IMR-90 (cell line): ENCODE data around the gene G3BP1. TPM values are rescaled to one million over a fixed set of nuclear protein-coding genes. Genes with fewer than 3 reads are reported as not detected.
A peak's percentile ranks its signal among the peaks of the same experiment; 100 is the strongest.

ENCODE experiments used
- ATAC-seq: fragments of 200-7000 bp; cut with Tn5 transposase; 2 replicates; pipeline ENCODE4 v1.9.1; 2020; ENCODE audit warnings: low read depth, mild to moderate bottlenecking, moderate library complexity
- BruUV-seq: library from RNA; stranded (reverse); fragments of 400-500 nt; replicated peaks from 2 replicates; lab custom pipeline; 2021; lab: Mats Ljungman, UMichigan
- CTCF ChIA-PET: fragments of 300-600 bp; formaldehyde crosslinking; extraction: SDS; loops from one replicate; lab custom pipeline; 2021; ENCODE audit warnings: antibody characterized with exemption; lab: Yijun Ruan, JAX
- POLR2A ChIA-PET: fragments of 300-600 bp; sonication (Branson Sonifier 250); formaldehyde crosslinking; loops from one replicate; lab custom pipeline; 2022; ENCODE audit warnings: antibody characterized with exemption; ENCODE audit not compliant: unreplicated experiment; lab: Charles Lee
- DNase-seq: peaks from one replicate; pipeline ENCODE4 v3.0.0; 2013
- H2AFZ ChIP-seq: replicated peaks from 2 replicates; pipeline ENCODE3; 2013; ENCODE audit warnings: low read length, mild to moderate bottlenecking; ENCODE audit not compliant: poor library complexity
- H2AK5ac ChIP-seq: 2 replicates; pipeline ENCODE4 v1.6.1; 2013; ENCODE audit warnings: low read depth, low read length, inconsistent platforms
- H2AK9ac ChIP-seq: replicated peaks from 2 replicates; pipeline ENCODE3; 2013; ENCODE audit warnings: mild to moderate bottlenecking, low read depth, low read length, moderate library complexity; ENCODE audit not compliant: poor library complexity
- H2BK120ac ChIP-seq: 2 replicates; pipeline ENCODE4 v1.6.1; 2013; ENCODE audit warnings: low read depth, low read length, inconsistent platforms
- H2BK15ac ChIP-seq: 3 replicates; pipeline ENCODE4 v1.6.1; 2013; ENCODE audit warnings: low read depth, low read length, inconsistent platforms
- H2BK20ac ChIP-seq: 2 replicates; pipeline ENCODE4 v1.6.1; 2013; ENCODE audit warnings: low read depth, mild to moderate bottlenecking, inconsistent platforms, low read length, moderate library complexity
- H2BK5ac ChIP-seq: 2 replicates; pipeline ENCODE4 v1.6.1; 2013; ENCODE audit warnings: mild to moderate bottlenecking, low read depth, low read length, inconsistent platforms; ENCODE audit not compliant: poor library complexity, severe bottlenecking
- H3K14ac ChIP-seq: replicated peaks from 2 replicates; pipeline ENCODE4 v1.6.1; 2013; ENCODE audit warnings: low read depth, low read length, inconsistent platforms
- H3K18ac ChIP-seq: 2 replicates; pipeline ENCODE4 v1.6.1; 2013; ENCODE audit warnings: low read depth, low read length, control low read depth
- H3K23ac ChIP-seq: 2 replicates; pipeline ENCODE4 v1.6.1; 2013; ENCODE audit warnings: low read depth, low read length, inconsistent platforms
- H3K27ac ChIP-seq: 2 replicates; pipeline ENCODE4 v1.5.1; 2013; ENCODE audit warnings: mild to moderate bottlenecking, control low read depth, low read length; ENCODE audit not compliant: insufficient read depth
- H3K27me3 ChIP-seq: 2 replicates; pipeline ENCODE4 v1.6.1; 2013; ENCODE audit warnings: low read length; ENCODE audit not compliant: control insufficient read depth, insufficient read depth
- H3K36me3 ChIP-seq: 2 replicates; pipeline ENCODE4 v1.6.1; 2013; ENCODE audit warnings: low read length, mixed read lengths; ENCODE audit not compliant: control insufficient read depth, insufficient read depth
- H3K4ac ChIP-seq: 2 replicates; pipeline ENCODE4 v1.6.1; 2013; ENCODE audit warnings: low read depth, low read length, inconsistent platforms
- H3K4me1 ChIP-seq: 2 replicates; pipeline ENCODE4 v1.6.1; 2013; ENCODE audit warnings: low read length, mixed read lengths; ENCODE audit not compliant: control insufficient read depth, insufficient read depth
- H3K4me2 ChIP-seq: 2 replicates; pipeline ENCODE4 v1.6.1; 2013; ENCODE audit warnings: low read depth, mild to moderate bottlenecking, control low read depth, low read length, moderate library complexity
- H3K4me3 ChIP-seq: 2 replicates; pipeline ENCODE4 v1.5.1; 2013; ENCODE audit warnings: low read depth, mild to moderate bottlenecking, control low read depth, low read length, moderate library complexity; ENCODE audit not compliant: insufficient read depth
- H3K56ac ChIP-seq: 2 replicates; pipeline ENCODE4 v1.6.1; 2013; ENCODE audit warnings: low read length, inconsistent platforms; ENCODE audit not compliant: insufficient read depth; ENCODE audit errors: extremely low read depth
- H3K79me1 ChIP-seq, 2 experiments: 2 replicates each; pipeline ENCODE4 v1.6.1; 2013; ENCODE audit warnings: low read length in 2 of 2, inconsistent platforms in 1 of 2, low read depth in 1 of 2
- H3K9ac ChIP-seq: 2 replicates; pipeline ENCODE4 v1.6.1; 2013; ENCODE audit warnings: low read depth, low read length, control low read depth
- H3K9me1 ChIP-seq: 2 replicates; pipeline ENCODE4 v1.6.1; 2013; ENCODE audit warnings: low read length, inconsistent platforms; ENCODE audit not compliant: insufficient read depth
- H3K9me3 ChIP-seq: 2 replicates; pipeline ENCODE4 v1.6.1; 2013; ENCODE audit warnings: low read length; ENCODE audit not compliant: control insufficient read depth, insufficient read depth
- H4K20me1 ChIP-seq: 2 replicates; pipeline ENCODE4 v1.6.1; 2013; ENCODE audit warnings: low read length, inconsistent platforms; ENCODE audit not compliant: insufficient read depth
- H4K5ac ChIP-seq: 2 replicates; pipeline ENCODE4 v1.6.1; 2013; ENCODE audit warnings: mild to moderate bottlenecking, low read depth, low read length, control low read depth
- H4K8ac ChIP-seq, 2 experiments: 2 replicates each; pipeline ENCODE4 v1.6.1; 2013; ENCODE audit warnings: low read depth in 2 of 2, low read length in 2 of 2, control low read depth in 1 of 2, inconsistent platforms in 1 of 2
- H4K91ac ChIP-seq: 2 replicates; pipeline ENCODE4 v1.6.1; 2013; ENCODE audit warnings: low read depth, low read length, inconsistent platforms; ENCODE audit not compliant: insufficient read depth
- MAFK ChIP-seq: IDR thresholded peaks from 2 replicates; pipeline ENCODE4 v1.6.1; 2012; ENCODE audit warnings: low read depth, low read length, improper control_type of control experiment
- MAZ ChIP-seq: IDR thresholded peaks from 2 replicates; pipeline ENCODE4 v1.6.1; 2012; ENCODE audit warnings: low read depth, mild to moderate bottlenecking, low read length, improper control_type of control experiment, moderate library complexity, borderline replicate concordance
- NFE2L2 ChIP-seq: fragments of 150-350 bp; IDR thresholded peaks from 2 replicates; pipeline ENCODE4 v1.6.1; 2016; ENCODE audit warnings: low read depth, mild to moderate bottlenecking, low read length
- POLR2A ChIP-seq: IDR thresholded peaks from 2 replicates; pipeline ENCODE4 v1.6.1; 2012; ENCODE audit warnings: mild to moderate bottlenecking, low read depth, low read length
- RFX5 ChIP-seq: IDR thresholded peaks from 2 replicates; pipeline ENCODE4 v1.8.0; 2012; ENCODE audit warnings: low read depth, mild to moderate bottlenecking, low read length, moderate library complexity
- dilution Hi-C: fragments of 300-500 bp; cut with HindIII; formaldehyde crosslinking; loops from one replicate; pipeline ENCODE4 v1.14.3; 2018; ENCODE audit warnings: low sequenced_read_pairs; ENCODE audit not compliant: unreplicated experiment
- in situ Hi-C: fragments of 300-500 bp; cut with MboI; formaldehyde crosslinking; loops from 3 replicates; pipeline ENCODE4 v1.14.3; 2019; ENCODE audit warnings: low sequenced_read_pairs, inconsistent platforms, mixed read lengths
- intact Hi-C: fragments of 100-400 bp; cut with micrococcal nuclease; formaldehyde crosslinking; loops from 2 replicates; pipeline ENCODE4 v1.10.0; 2022
- polyA plus RNA-seq, 3 experiments: library from polyadenylated mRNA; depleted of rRNA; stranded (reverse); fragments of >200 nt; gene quantifications; 2 replicates each; pipeline ENCODE4 v1.2.3, GENCODE V29; 2012; ENCODE audit warnings: low replicate concordance in 1 of 3
- total RNA-seq: library from RNA; depleted of rRNA; stranded (reverse); fragments of >200 nt; gene quantifications from 2 replicates; pipeline ENCODE4 v1.2.3, GENCODE V29; 2012

The G3BP1 gene
- total and polyA plus RNA-seq, 2 of the 4 experiments (the other 2 are of a cell fraction) = 40.2 to 482 TPM

GRCh38 chr5:151766975-151767374, 4.8 kb upstream of the G3BP1 start:
- H2AK9ac ChIP-seq = no peak overlapping the region
- no TSS peak for BruUV-seq
- no peak overlapping the region for H4K5ac ChIP-seq
- H3K18ac ChIP-seq = no peak overlapping the region
- dilution Hi-C loops = no loop called here
- H2BK20ac ChIP-seq = no peak overlapping the region
- H3K36me3 ChIP-seq = no peaks in the 10 kb centered on the region
- H3K4me1 ChIP-seq = peaks cover 5% of the 10 kb centered on the region; the same call in 1 of the 2 replicates
- no peaks in the 10 kb centered on the region for H3K9me1 ChIP-seq
- H2AFZ ChIP-seq = no peak overlapping the region
- H2BK15ac ChIP-seq = no peak overlapping the region
- in situ Hi-C loops = no loop called here
- H3K56ac ChIP-seq = no peak overlapping the region
- H3K27me3 ChIP-seq = no peaks in the 10 kb centered on the region
- no peaks in the 10 kb centered on the region for H3K9me3 ChIP-seq
- H2BK120ac ChIP-seq = no peak overlapping the region
- ATAC-seq (no peak), DNase-seq (no peak)
- no peak overlapping the region for H3K27ac ChIP-seq
- no peak overlapping the region for H2BK5ac ChIP-seq
- no peak overlapping the region for H3K4me3 ChIP-seq
- no peak overlapping the region for H2AK5ac ChIP-seq
- ChIA-PET CTCF (interaction anchor here (1.0 kb wide), 1 partner anchor 43 kb away, joined by 5 read pairs; no protein-coding TSS in a partner anchor), POLR2A (no interaction called here)
- H3K4me2 ChIP-seq = no peak overlapping the region
- peaks cover 0 to 7% of the 10 kb centered on the region in 2 experiments; a peak in 1 of 4 replicates for H3K79me1 ChIP-seq
- H4K20me1 ChIP-seq = no peaks in the 10 kb centered on the region; the same call in none of the 2 replicates
- no peak overlapping the region for H3K4ac ChIP-seq
- H3K23ac ChIP-seq = no peak overlapping the region
- intact Hi-C loops = no loop called here
- no peak overlapping the region for H4K8ac ChIP-seq
- TF ChIP-seq MAZ = no peak
- TF ChIP-seq MAFK = peak; percentile 72
- TF ChIP-seq RFX5 = no peak
- no peak for TF ChIP-seq NFE2L2
- no peak for TF ChIP-seq POLR2A
- no peak overlapping the region for H4K91ac ChIP-seq
- H3K14ac ChIP-seq = no peak overlapping the region
- no peak overlapping the region for H3K9ac ChIP-seq
